ENCODE results near the gene CABLES2. TPM values are rescaled to one million over a fixed set of nuclear protein-coding genes. Genes with fewer than 3 reads are reported as not detected.

The CABLES2 gene
- total RNA-seq, 1 experiment from 2014 or later, result 8.3 TPM

GRCh38 chr20:62347445-62347844 is 59.6 kb downstream of the CABLES2 start:
- Histone ChIP-seq H3K27me3 (ENCODE audit: control insufficient read depth, insufficient read depth, low read length) (no peaks in the 10 kb centered on the region), H3K4me3 (ENCODE audit: insufficient read depth, low read depth, low read length) (no peak overlapping the region), H3K36me3 (replicated peaks; ENCODE audit: control insufficient read depth, insufficient read depth, low read length) (peaks cover 35% of the 10 kb centered on the region)
- DNase-seq, result no peak

GRCh38 chr20:62347151-62347404 is 60.0 kb downstream of the CABLES2 start:
- Histone ChIP-seq H3K27me3 (ENCODE audit: control insufficient read depth, insufficient read depth, low read length) (no peaks in the 10 kb centered on the region), H3K4me3 (ENCODE audit: insufficient read depth, low read depth, low read length) (no peak overlapping the region), H3K36me3 (replicated peaks; ENCODE audit: control insufficient read depth, insufficient read depth, low read length) (peaks cover 35% of the 10 kb centered on the region)
- DNase-seq, result no peak

- no peak for DNase-seq
- Histone ChIP-seq H3K27me3 (ENCODE audit: control insufficient read depth, insufficient read depth, low read length) (no peaks in the 10 kb centered on the region), H3K36me3 (replicated peaks; ENCODE audit: control insufficient read depth, insufficient read depth, low read length) (peaks cover 35% of the 10 kb centered on the region), H3K4me3 (ENCODE audit: insufficient read depth, low read depth, low read length) (no peak overlapping the region)
Measured at GRCh38 chr20:62346398-62347150, 60.5 kb downstream of the CABLES2 start.

- H3K36me3 ChIP-seq (replicated peaks; ENCODE audit: control insufficient read depth, insufficient read depth, low read length), result peaks cover 36% of the 10 kb centered on the region
- no peaks in the 10 kb centered on the region for H3K27me3 ChIP-seq (ENCODE audit: control insufficient read depth, insufficient read depth, low read length)
- DNase-seq, result no peak
- H3K4me3 ChIP-seq (ENCODE audit: insufficient read depth, low read depth, low read length), result no peak overlapping the region
Measured at GRCh38 chr20:62345681-62346370, 61.3 kb downstream of the CABLES2 start.

- no peak for DNase-seq
- peaks cover 29% of the 10 kb centered on the region for H3K36me3 ChIP-seq (replicated peaks; ENCODE audit: control insufficient read depth, insufficient read depth, low read length)
- H3K4me3 ChIP-seq (ENCODE audit: insufficient read depth, low read depth, low read length), result no peak overlapping the region
- H3K27me3 ChIP-seq (ENCODE audit: control insufficient read depth, insufficient read depth, low read length), result no peaks in the 10 kb centered on the region
Measured at GRCh38 chr20:62344782-62345181, 62.3 kb downstream of the CABLES2 start.

GRCh38 chr20:62344092-62344491 is 63.0 kb downstream of the CABLES2 start:
- Histone ChIP-seq H3K36me3 (replicated peaks; ENCODE audit: control insufficient read depth, insufficient read depth, low read length) (peaks cover 31% of the 10 kb centered on the region), H3K4me3 (ENCODE audit: insufficient read depth, low read depth, low read length) (no peak overlapping the region), H3K27me3 (ENCODE audit: control insufficient read depth, insufficient read depth, low read length) (no peaks in the 10 kb centered on the region)
- DNase-seq, result no peak

- Histone ChIP-seq H3K27me3 (ENCODE audit: control insufficient read depth, insufficient read depth, low read length) (no peaks in the 10 kb centered on the region), H3K36me3 (replicated peaks; ENCODE audit: control insufficient read depth, insufficient read depth, low read length) (peaks cover 33% of the 10 kb centered on the region), H3K4me3 (ENCODE audit: insufficient read depth, low read depth, low read length) (no peak overlapping the region)
- DNase-seq, result no peak
Measured at GRCh38 chr20:62342910-62343309, 64.2 kb downstream of the CABLES2 start.

GRCh38 chr20:62339647-62340062 is 67.4 kb downstream of the CABLES2 start:
- no peak overlapping the region for H3K4me3 ChIP-seq (ENCODE audit: insufficient read depth, low read depth, low read length)
- DNase-seq, result no peak
- peaks cover 36% of the 10 kb centered on the region for H3K36me3 ChIP-seq (replicated peaks; ENCODE audit: control insufficient read depth, insufficient read depth, low read length)
- no peaks in the 10 kb centered on the region for H3K27me3 ChIP-seq (ENCODE audit: control insufficient read depth, insufficient read depth, low read length)

Other genes with a start within 250 kb of the CABLES2 start
- 32.7 and 37.8 TPM in 2 replicates for gene MTG2, start 224.3 kb downstream of the CABLES2 start, total RNA-seq (2014; rRNA removed; shearing (Covaris generic))
- 0.85 and 1.9 TPM in 2 replicates for gene HRH3, start 187.0 kb downstream of the CABLES2 start, total RNA-seq (2014; rRNA removed; shearing (Covaris generic))
- gene OSBPL2, start 168.8 kb downstream of the CABLES2 start, total RNA-seq (2014; rRNA removed; shearing (Covaris generic)), result 21.9 and 26.1 TPM in 2 replicates
- gene ADRM1, start 104.3 kb downstream of the CABLES2 start, total RNA-seq (2014; rRNA removed; shearing (Covaris generic)), result 224 and 290 TPM in 2 replicates
- 61.0 and 90.8 TPM in 2 replicates for gene LAMA5, start 40.0 kb downstream of the CABLES2 start, total RNA-seq (2014; rRNA removed; shearing (Covaris generic))
- 877 and 1,118 TPM in 2 replicates for gene RPS21, start 20.2 kb downstream of the CABLES2 start, total RNA-seq (2014; rRNA removed; shearing (Covaris generic))
- not detected in 2 replicates for gene RBBP8NL, start 20.3 kb upstream of the CABLES2 start, total RNA-seq (2014; rRNA removed; shearing (Covaris generic))
- 0.55 and 1.5 TPM in 2 replicates for gene GATA5, start 68.7 kb upstream of the CABLES2 start, total RNA-seq (2014; rRNA removed; shearing (Covaris generic))
- 14.6 and 18.4 TPM in 2 replicates for gene SLCO4A1, start 235.2 kb upstream of the CABLES2 start, total RNA-seq (2014; rRNA removed; shearing (Covaris generic))

Data from H7 (cell line).